ENCODE results near the gene KCNK4. TPM values are rescaled to one million over a fixed set of nuclear protein-coding genes. Genes with fewer than 3 reads are reported as not detected.

The KCNK4 gene
- polyA plus RNA-seq, 2 of the 4 experiments (the other 2 are of a cell fraction): 0.12 TPM; not detected in 1

- ATAC-seq (no peak), DNase-seq (ENCODE audit: low read depth in 1 of 2, low spot score in 1 of 2) (no peak), FAIRE-seq (no peak)
- ChIA-PET CTCF (interaction anchor here (0.5 to 33.9 kb wide), 12 partner anchors 13 to 934 kb away, joined by 3 to 996 read pairs (median 3); partner anchors contain the start of genes CATSPERZ, ESRRA, PRDX5 and TRMT112), POLR2A (interaction anchor here (0.6 to 1.6 kb wide), 4 partner anchors 13 to 24 kb away, joined by 7 to 24 read pairs (median 7); partner anchors contain the start of genes PRDX5 and TRMT112)
- no peaks in the 10 kb centered on the region for H3K9me3 ChIP-seq
- H3K4me2 ChIP-seq: no peak overlapping the region; the same call in 2 of the 3 replicates
- H3K4me3 ChIP-seq: no peak overlapping the region
- TF ChIP-seq HOXB5 (CRISPR knock-in tag; IDR thresholded peaks at IDR 0.05) (no peak), FOSL2 (IDR thresholded peaks at IDR 0.05) (no peak), FOSL2 (CRISPR knock-in tag; IDR thresholded peaks at IDR 0.05) (no peak), SREBF2 (IDR thresholded peaks at IDR 0.05) (no peak), EP300 (IDR thresholded peaks at IDR 0.05) (no peak), RAD21 (conservative IDR thresholded peaks at IDR 0.05 in 1 of 2, IDR thresholded peaks at IDR 0.05 in 1 of 2) (no peak), HES2 (IDR thresholded peaks at IDR 0.05) (no peak), ZNF302 (CRISPR knock-in tag; IDR thresholded peaks at IDR 0.05) (no peak), CHD2 (IDR thresholded peaks at IDR 0.05; ENCODE audit: low read length, partially characterized antibody) (no peak), NFE2L2 (conservative IDR thresholded peaks at IDR 0.05; ENCODE audit: low read length) (no peak), JUN (IDR thresholded peaks at IDR 0.05) (no peak)
- WGBS (ENCODE audit: missing lambda C conversion rate): 96% methylated on average over 8 of the region's 21 CpGs
- H3K27ac ChIP-seq: no peak overlapping the region; a peak in 1 of 6 replicates
- H3K4me1 ChIP-seq: peaks cover 14% of the 10 kb centered on the region
These were observed 50.3 kb downstream of the KCNK4 start for GRCh38 chr11:64341429-64341828.

GRCh38 chr11:64341851-64342791 is 51.0 kb downstream of the KCNK4 start:
- Histone ChIP-seq H3K4me2 (peak overlapping the region; percentile 88), H3K9me3 (no peaks in the 10 kb centered on the region), H3K4me1 (peaks cover 18% of the 10 kb centered on the region), H3K4me3 (peak overlapping the region; percentile 38), H3K27ac (peak overlapping the region; percentile 88 to 93)
- peak; percentile 87 to 93 for ATAC-seq
- ChIA-PET POLR2A (interaction anchor here (0.6 to 1.5 kb wide), 9 partner anchors 10 to 101 kb away, joined by 3 to 24 read pairs (median 4); partner anchors contain the start of genes ESRRA, PRDX5 and TRMT112), CTCF (interaction anchor here (0.7 to 33.9 kb wide), 11 partner anchors 12 to 303 kb away, joined by 3 to 996 read pairs (median 5); partner anchors contain the start of genes CATSPERZ, ESRRA, PRDX5 and TRMT112)
- peak; percentile 91 to 93 for DNase-seq (ENCODE audit: low read depth in 1 of 2, low spot score in 1 of 2)
- WGBS (ENCODE audit: missing lambda C conversion rate): 46% methylated on average over 28 of the region's 55 CpGs
- FAIRE-seq: no peak
- no peak for TF ChIP-seq JUNB (IDR thresholded peaks at IDR 0.05)
- TF ChIP-seq RAD21 (conservative IDR thresholded peaks at IDR 0.05 in 1 of 2, IDR thresholded peaks at IDR 0.05 in 1 of 2): peak; percentile 27 to 44; a peak in 3 of 5 replicates
- TF ChIP-seq MAZ (IDR thresholded peaks at IDR 0.05; ENCODE audit: borderline replicate concordance, low read depth, low read length): no peak
- TF ChIP-seq RCOR1 (IDR thresholded peaks at IDR 0.05; ENCODE audit: low read depth, low read length): no peak
- TF ChIP-seq POLR2A (IDR thresholded peaks at IDR 0.05; ENCODE audit: low read length): peak; percentile 85
- TF ChIP-seq CTCF (IDR thresholded peaks at IDR 0.05): peak; percentile 43
- no peak for TF ChIP-seq CHD4 (IDR thresholded peaks at IDR 0.05; ENCODE audit: borderline replicate concordance)
- TF ChIP-seq PHF8 (IDR thresholded peaks at IDR 0.05; ENCODE audit: borderline replicate concordance, low read depth): peak; percentile 73
- no peak for TF ChIP-seq ZNF302 (CRISPR knock-in tag; IDR thresholded peaks at IDR 0.05)
- TF ChIP-seq CHD2 (IDR thresholded peaks at IDR 0.05; ENCODE audit: low read length, partially characterized antibody): no peak
- no peak for TF ChIP-seq KDM5A (IDR thresholded peaks at IDR 0.05)
- TF ChIP-seq EP300 (IDR thresholded peaks at IDR 0.05): no peak
- TF ChIP-seq EHMT2 (IDR thresholded peaks at IDR 0.05; ENCODE audit: low read depth): no peak
- peak; percentile 57; the same call in 1 of the 2 replicates for TF ChIP-seq PBX3 (IDR thresholded peaks at IDR 0.05)
- no peak for TF ChIP-seq KDM1A (IDR thresholded peaks at IDR 0.05; ENCODE audit: low read depth)
- TF ChIP-seq POLR2AphosphoS2 (conservative IDR thresholded peaks at IDR 0.05; ENCODE audit: low read length): no peak
- TF ChIP-seq CEBPB (IDR thresholded peaks at IDR 0.05): no peak
- peak in 1 of 2 experiments; percentile 54; a peak in 1 of 5 replicates for TF ChIP-seq JUN (IDR thresholded peaks at IDR 0.05)
- peak; percentile 55 for TF ChIP-seq SMC3 (IDR thresholded peaks at IDR 0.05)
- TF ChIP-seq HMGXB4 (CRISPR knock-in tag; IDR thresholded peaks at IDR 0.05; ENCODE audit: borderline replicate concordance): 0 out of 2 replicates have a peak, but pooled peaks have one; percentile 28
- TF ChIP-seq RFX5 (IDR thresholded peaks at IDR 0.05): no peak
- no peak for TF ChIP-seq RNF2 (IDR thresholded peaks at IDR 0.05; ENCODE audit: borderline replicate concordance, low read depth)
- TF ChIP-seq BCL3 (IDR thresholded peaks at IDR 0.05): 0 out of 3 replicates have a peak, but pooled peaks have one; percentile 40

Data from A549 (cell line).